Spleen (tissue), 11 donors: ENCODE results near the gene ZNF646. TPM values are rescaled to one million over a fixed set of nuclear protein-coding genes. Genes with fewer than 3 reads are reported as not detected.
A peak's percentile ranks its signal among the peaks of the same experiment; 100 is the strongest.

ENCODE experiments used
- DNase-seq: peaks from one replicate; pipeline ENCODE4 v3.0.0-alpha.2; 2020
- H3K27ac ChIP-seq, 8 donors: fragments of 200-600 bp; sonication (generic) in 7 of 8; 1 replicate in 4 of 8; 2 replicates in 4 of 8; pipeline versions ENCODE4 v1.5.0 to v1.8.0; 2016 to 2021; ENCODE audit warnings: inconsistent platforms in 4 of 8, mild to moderate bottlenecking in 4 of 8, moderate library complexity in 1 of 8
- H3K27me3 ChIP-seq, 7 donors: fragments of 200-600 bp; sonication (generic) in 6 of 7; replicated peaks in 1 of 7; 1 replicate in 4 of 7; 2 replicates in 3 of 7; pipeline versions ENCODE4 v1.5.0 to v1.8.0; 2016 to 2021; ENCODE audit warnings: inconsistent platforms in 3 of 7, mild to moderate bottlenecking in 1 of 7
- H3K36me3 ChIP-seq, 6 donors: fragments of 200-600 bp; sonication (generic) in 5 of 6; 1 replicate in 4 of 6; 2 replicates in 2 of 6; pipeline versions ENCODE4 v1.5.0 to v1.8.0; 2016 to 2021; ENCODE audit warnings: inconsistent platforms in 2 of 6
- H3K4me1 ChIP-seq, 6 donors: fragments of 200-600 bp; sonication (generic) in 5 of 6; 1 replicate in 3 of 6; 2 replicates in 3 of 6; pipeline versions ENCODE4 v1.5.0 to v1.8.0; 2016 to 2021; ENCODE audit warnings: inconsistent platforms in 3 of 6
- H3K4me3 ChIP-seq, 8 donors: fragments of 200-600 bp; sonication (generic) in 7 of 8; 1 replicate in 4 of 8; 2 replicates in 4 of 8; pipeline versions ENCODE4 v1.5.0 to v1.8.0; 2016 to 2021; ENCODE audit warnings: inconsistent platforms in 4 of 8, mild to moderate bottlenecking in 4 of 8, moderate library complexity in 2 of 8
- H3K9me3 ChIP-seq, 8 donors: fragments of 200-600 bp; sonication (generic) in 7 of 8; 1 replicate in 4 of 8; 2 replicates in 4 of 8; pipeline versions ENCODE4 v1.5.0 to v1.8.0; 2016 to 2021; ENCODE audit warnings: inconsistent platforms in 4 of 8
- POLR2A ChIP-seq, 3 donors: fragments of 450-650 bp; IDR thresholded peaks; one replicate each; pipeline ENCODE4 v1.5.1; 2017; ENCODE audit warnings: antibody characterized with exemption in 3 of 3, mild to moderate bottlenecking in 1 of 3
- POLR2AphosphoS5 ChIP-seq, 3 donors: sonication (generic); formaldehyde crosslinking; IDR thresholded peaks; one replicate each; pipeline ENCODE4 v1.5.1; 2017; ENCODE audit warnings: antibody characterized with exemption in 3 of 3
- WGBS, 5 donors: extraction: QIAGEN DNeasy Blood & Tissue Kit in 3 of 5; methylation state at CpG; one replicate each; pipeline versions ENCODE4 v1.1.5 to v1.1.7; 2013 to 2018; 5-methylcytosine and 5-hydroxymethylcytosine counted together
- intact Hi-C: fragments of 100-400 bp; cut with DNase I; formaldehyde crosslinking; loops from one replicate; pipeline ENCODE4 v1.15.0; 2023; ENCODE audit warnings: low total_unique reads
- polyA plus RNA-seq, 3 donors: library from polyadenylated mRNA; stranded (reverse); fragments of 200-250 nt; gene quantifications; one replicate each; pipeline ENCODE4 v1.2.1, GENCODE V29; 2013
- total RNA-seq, 7 donors: library from RNA; depleted of rRNA in 3 of 7; stranded (reverse); fragments of >200 nt in 3 of 7; fragmentation: NEBNext Ultra II Directional in 4 of 7; extraction: Animal tissue kit (Norgen Biotek cat#: 25700) in 4 of 7; gene quantifications; one replicate each; pipeline versions ENCODE4 v1.1.0 to v1.2.1, GENCODE V29; 2016 to 2021
- TF ChIP-seq, protein P1 (sequence below), 11 experiments: fragments of 200-600 bp in 7 of 11; fragments of 450-650 bp in 4 of 11; sonication (generic) in 4 of 11; IDR thresholded peaks in 8 of 11; conservative IDR thresholded peaks in 3 of 11; 1 replicate in 7 of 11; 2 replicates in 4 of 11; pipeline versions ENCODE4 v1.4.0 to v1.8.0; 2016 to 2021; ENCODE audit warnings: antibody characterized with exemption in 11 of 11, inconsistent platforms in 4 of 11, mild to moderate bottlenecking in 1 of 11
- donor health status: healthy with polysubstance abuse.
- donor health status: DM: no; HTN: no; CAD: no; lungs with moderate emphysema.
- donor health status: DM: no; HTN: no; CAD: no.
- donor health status: Bipolar disorder and iron deficiency.
- donor health status: healthy.
- donor health status: DM: no; HTN: no; CAD: no.
- donor health status: DM: yes; HTN: yes; CAD: no.

Gene ZNF646
- total and polyA plus RNA-seq, 10 donors = 3.2 to 28.4 (median 24.4) TPM

DNA sequence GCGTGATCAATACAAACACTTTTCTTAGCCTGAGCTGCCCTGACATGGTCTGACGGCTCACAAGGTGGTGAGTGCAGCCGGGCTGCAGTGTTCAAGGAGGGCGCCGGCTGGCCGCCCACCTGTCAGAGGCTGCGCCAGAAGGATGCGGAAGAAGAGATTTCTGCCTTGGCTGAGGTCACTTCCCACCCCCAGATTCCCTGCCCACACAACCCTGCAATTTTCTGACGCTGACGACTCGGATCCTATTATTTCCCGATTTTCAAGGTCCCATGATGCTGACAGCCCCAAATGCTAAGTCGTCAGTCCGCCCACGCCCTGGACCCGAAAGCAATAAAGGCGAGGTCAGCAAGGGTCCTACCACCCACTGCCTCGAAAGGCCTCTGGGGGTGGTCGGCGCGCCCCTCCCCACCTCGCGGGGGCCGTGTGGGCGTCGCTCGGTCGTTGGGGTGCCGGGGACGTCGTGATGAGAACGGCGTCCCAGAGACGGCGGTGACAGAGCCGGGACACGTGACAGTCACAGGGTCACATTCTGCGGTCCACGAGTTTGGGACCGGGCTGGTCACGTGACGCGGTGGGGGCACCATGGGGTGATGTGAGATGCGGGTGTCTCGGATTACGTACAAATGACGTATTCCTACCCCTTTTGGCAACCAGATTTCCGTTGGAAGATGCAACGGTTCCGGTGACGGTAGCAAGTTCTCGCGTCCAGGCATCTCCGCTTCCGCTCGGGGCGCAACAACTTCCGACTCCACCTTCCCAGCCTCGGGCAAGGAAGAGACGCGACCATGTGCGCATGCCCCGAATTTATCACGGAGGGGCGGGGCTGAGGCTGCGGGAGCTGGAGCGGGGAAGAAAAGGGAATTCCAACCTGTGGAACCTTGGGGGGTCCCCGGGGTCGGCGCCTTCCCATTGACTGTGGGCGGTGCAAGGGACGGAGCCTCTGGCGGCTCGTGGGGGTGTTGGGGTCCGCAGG, 41.2 kb upstream of the ZNF646 start, which contains the start of gene STX4:
Gene STX4, plus strand, starts transcription at position 823 of the 973 bp plus-strand sequence. CDS start 248 bp downstream, outside the sequence.
- intact Hi-C loops = loop anchor here (2.0 kb wide), 1 partner anchor 42 kb away; the partner anchor contains the start of genes ZNF646 and ZNF668
- Histone ChIP-seq H3K27me3 (no peaks in the 10 kb centered on the region), H3K27ac (peak within 1 kb of the TSS; percentile 94 to 99 (median 97)), H3K4me3 (peak within 1 kb of the TSS; percentile 74 to 100 (median 98)), H3K4me1 (peaks cover 17 to 52% (median 34%) of the 10 kb centered on the region in 6 donors), H3K9me3 (no peaks in the 10 kb centered on the region), H3K36me3 (peaks cover 0 to 38% (median 20%) of the 10 kb centered on the region in 6 donors)
- TF ChIP-seq POLR2A (IDR thresholded peaks at IDR 0.05) = peak; percentile 5 to 36 (median 12)
- peak; percentile 92 to 96 (median 93) for TF ChIP-seq POLR2AphosphoS5 (IDR thresholded peaks at IDR 0.05)
- TF ChIP-seq, protein P1, sequence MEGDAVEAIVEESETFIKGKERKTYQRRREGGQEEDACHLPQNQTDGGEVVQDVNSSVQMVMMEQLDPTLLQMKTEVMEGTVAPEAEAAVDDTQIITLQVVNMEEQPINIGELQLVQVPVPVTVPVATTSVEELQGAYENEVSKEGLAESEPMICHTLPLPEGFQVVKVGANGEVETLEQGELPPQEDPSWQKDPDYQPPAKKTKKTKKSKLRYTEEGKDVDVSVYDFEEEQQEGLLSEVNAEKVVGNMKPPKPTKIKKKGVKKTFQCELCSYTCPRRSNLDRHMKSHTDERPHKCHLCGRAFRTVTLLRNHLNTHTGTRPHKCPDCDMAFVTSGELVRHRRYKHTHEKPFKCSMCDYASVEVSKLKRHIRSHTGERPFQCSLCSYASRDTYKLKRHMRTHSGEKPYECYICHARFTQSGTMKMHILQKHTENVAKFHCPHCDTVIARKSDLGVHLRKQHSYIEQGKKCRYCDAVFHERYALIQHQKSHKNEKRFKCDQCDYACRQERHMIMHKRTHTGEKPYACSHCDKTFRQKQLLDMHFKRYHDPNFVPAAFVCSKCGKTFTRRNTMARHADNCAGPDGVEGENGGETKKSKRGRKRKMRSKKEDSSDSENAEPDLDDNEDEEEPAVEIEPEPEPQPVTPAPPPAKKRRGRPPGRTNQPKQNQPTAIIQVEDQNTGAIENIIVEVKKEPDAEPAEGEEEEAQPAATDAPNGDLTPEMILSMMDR (IDR thresholded peaks at IDR 0.05 in 8 of 11, conservative IDR thresholded peaks at IDR 0.05 in 3 of 11) = peak in 2 of 11 experiments; percentile 9 to 17
- 0 to 2% (median 1%) methylated on average over 65 to 75 of the region's 75 CpGs for WGBS, 5 donors
- peak; percentile 99 for DNase-seq

DNA sequence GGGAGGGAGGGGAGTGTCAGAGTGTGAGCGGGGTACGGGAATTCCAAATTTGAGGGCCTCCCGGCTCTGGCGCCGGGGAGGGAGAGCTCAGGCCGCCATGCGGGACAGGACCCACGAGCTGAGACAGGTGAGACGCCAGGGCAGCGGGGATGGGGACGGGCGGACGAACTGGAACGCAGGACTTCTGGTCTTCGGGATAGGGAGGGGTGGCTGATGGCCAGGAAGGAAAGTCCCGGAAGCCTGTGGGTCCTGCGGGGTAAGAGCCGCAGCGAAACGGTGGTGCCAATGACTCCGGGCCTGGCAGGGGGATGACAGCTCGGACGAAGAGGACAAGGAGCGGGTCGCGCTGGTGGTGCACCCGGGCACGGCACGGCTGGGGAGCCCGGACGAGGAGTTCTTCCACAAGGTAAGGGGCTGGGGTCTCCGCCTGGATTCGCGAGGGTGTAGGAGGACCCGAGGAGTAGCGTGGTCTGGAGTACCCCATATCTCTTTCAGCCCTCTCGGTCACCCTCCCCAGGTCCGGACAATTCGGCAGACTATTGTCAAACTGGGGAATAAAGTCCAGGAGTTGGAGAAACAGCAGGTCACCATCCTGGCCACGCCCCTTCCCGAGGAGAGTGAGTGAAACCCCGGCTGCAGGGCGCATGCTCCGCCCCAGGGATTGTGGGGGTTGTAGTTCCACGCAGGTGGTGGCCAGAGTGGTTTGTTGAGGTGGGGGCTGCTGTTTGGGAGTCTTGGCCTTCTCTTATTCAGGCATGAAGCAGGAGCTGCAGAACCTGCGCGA, 40.3 kb upstream of the ZNF646 start:
- intact Hi-C loops = loop anchor here (2.0 kb wide), 1 partner anchor 41 kb away; the partner anchor contains the start of genes ZNF646 and ZNF668
- H3K36me3 ChIP-seq = peaks cover 0 to 47% (median 29%) of the 10 kb centered on the region in 6 donors
- DNase-seq = peak; percentile 97
- peak; percentile 75 to 88 (median 83) for TF ChIP-seq POLR2AphosphoS5 (IDR thresholded peaks at IDR 0.05)
- TF ChIP-seq, protein P1 (IDR thresholded peaks at IDR 0.05 in 8 of 11, conservative IDR thresholded peaks at IDR 0.05 in 3 of 11) = peak in 1 of 11 experiments; percentile 7
- no peak for TF ChIP-seq POLR2A (IDR thresholded peaks at IDR 0.05)
- peak overlapping the region; percentile 74 to 100 (median 98) for H3K4me3 ChIP-seq
- 0 to 2% (median 1%) methylated on average over 37 to 47 of the region's 47 CpGs for WGBS, 5 donors
- no peaks in the 10 kb centered on the region for H3K9me3 ChIP-seq
- peaks cover 17 to 52% (median 34%) of the 10 kb centered on the region in 6 donors for H3K4me1 ChIP-seq
- peak overlapping the region; percentile 94 to 99 (median 97) for H3K27ac ChIP-seq
- no peaks in the 10 kb centered on the region for H3K27me3 ChIP-seq

DNA sequence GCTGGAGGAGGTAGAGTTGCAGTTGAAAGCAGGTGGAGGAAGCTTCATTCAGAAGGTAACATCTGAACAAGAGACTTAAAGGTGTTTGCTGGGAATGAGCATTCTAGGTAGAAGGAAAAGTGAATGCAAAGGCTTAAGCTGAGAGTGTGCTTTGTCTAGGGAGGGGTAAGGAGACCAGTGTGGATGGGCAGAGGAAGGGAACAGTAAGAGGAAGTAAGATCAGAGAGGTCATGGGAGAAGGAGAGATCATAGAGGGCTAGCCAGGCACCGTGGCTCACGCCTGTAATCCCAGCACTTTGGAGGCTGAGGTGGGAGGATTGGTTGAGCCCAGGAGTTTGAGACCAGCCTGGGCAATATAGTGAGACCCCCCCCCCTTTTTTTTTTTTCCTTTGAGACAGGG, 37.5 kb upstream of the ZNF646 start:
- 18 to 44% (median 37%) methylated on average over 2 of the region's 2 CpGs for WGBS, 5 donors
- Histone ChIP-seq H3K36me3 (peaks cover 0 to 74% (median 52%) of the 10 kb centered on the region in 6 donors), H3K27me3 (no peaks in the 10 kb centered on the region), H3K9me3 (no peaks in the 10 kb centered on the region), H3K4me1 (peaks cover 17 to 45% (median 34%) of the 10 kb centered on the region in 6 donors), H3K4me3 (no peak overlapping the region), H3K27ac (no peak overlapping the region)
- no peak for DNase-seq
- intact Hi-C loops = no loop called here
- TF ChIP-seq POLR2AphosphoS5 (IDR thresholded peaks at IDR 0.05) (no peak), POLR2A (IDR thresholded peaks at IDR 0.05) (no peak)
- TF ChIP-seq, protein P1 (IDR thresholded peaks at IDR 0.05 in 8 of 11, conservative IDR thresholded peaks at IDR 0.05 in 3 of 11) = no peak
